Measurements from ENCODE around the gene DGKG. TPM values are rescaled to one million over a fixed set of nuclear protein-coding genes. Genes with fewer than 3 reads are reported as not detected.

The DGKG gene
- total RNA-seq, 4 donors from 2014 or later: 1.2 to 13.7 (median 2.1) TPM

DNA sequence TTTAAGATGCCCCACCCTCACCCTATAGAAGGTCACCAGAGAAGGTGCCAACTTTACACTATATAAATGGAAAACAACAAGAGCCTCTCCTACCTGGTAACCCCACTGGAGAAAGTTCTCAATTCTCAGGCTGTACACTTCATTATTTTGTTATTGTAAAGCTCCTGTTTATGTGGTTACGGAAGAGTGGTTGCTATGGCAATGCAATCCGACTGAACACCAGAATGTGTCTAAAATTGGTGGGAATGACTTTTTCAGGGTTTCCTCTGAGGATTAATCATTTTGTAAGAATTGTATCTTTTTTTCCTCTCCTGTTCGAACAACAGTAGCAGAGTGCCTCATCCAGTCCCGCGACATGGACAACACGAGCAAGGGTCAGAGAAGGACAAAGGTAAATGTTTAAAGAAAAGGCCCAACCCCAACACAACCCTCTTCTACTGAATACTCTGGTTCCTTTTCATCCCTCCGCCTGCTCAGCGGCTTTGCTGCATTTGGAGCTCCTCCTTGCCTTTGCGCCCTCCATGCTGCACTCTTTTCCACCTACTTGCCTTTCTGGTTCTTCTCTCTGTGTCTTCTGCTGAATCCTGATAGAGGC is 45.3 kb downstream of the DGKG start:
- TF ChIP-seq, protein P1, sequence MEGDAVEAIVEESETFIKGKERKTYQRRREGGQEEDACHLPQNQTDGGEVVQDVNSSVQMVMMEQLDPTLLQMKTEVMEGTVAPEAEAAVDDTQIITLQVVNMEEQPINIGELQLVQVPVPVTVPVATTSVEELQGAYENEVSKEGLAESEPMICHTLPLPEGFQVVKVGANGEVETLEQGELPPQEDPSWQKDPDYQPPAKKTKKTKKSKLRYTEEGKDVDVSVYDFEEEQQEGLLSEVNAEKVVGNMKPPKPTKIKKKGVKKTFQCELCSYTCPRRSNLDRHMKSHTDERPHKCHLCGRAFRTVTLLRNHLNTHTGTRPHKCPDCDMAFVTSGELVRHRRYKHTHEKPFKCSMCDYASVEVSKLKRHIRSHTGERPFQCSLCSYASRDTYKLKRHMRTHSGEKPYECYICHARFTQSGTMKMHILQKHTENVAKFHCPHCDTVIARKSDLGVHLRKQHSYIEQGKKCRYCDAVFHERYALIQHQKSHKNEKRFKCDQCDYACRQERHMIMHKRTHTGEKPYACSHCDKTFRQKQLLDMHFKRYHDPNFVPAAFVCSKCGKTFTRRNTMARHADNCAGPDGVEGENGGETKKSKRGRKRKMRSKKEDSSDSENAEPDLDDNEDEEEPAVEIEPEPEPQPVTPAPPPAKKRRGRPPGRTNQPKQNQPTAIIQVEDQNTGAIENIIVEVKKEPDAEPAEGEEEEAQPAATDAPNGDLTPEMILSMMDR (IDR thresholded peaks at IDR 0.05): no peak
- no peak for TF ChIP-seq POLR2A (IDR thresholded peaks at IDR 0.05)
- H3K36me3 ChIP-seq: no peaks in the 10 kb centered on the region
- H3K27ac ChIP-seq: no peak overlapping the region
- no peaks in the 10 kb centered on the region for H3K4me1 ChIP-seq
- no peak for DNase-seq
- H3K27me3 ChIP-seq: peaks cover 0 to under 1% (median 0%) of the 10 kb centered on the region in 4 donors
- intact Hi-C loops (cut with DNase I): no loop called here
- WGBS, 2 donors: 64 to 74% methylated on average over 9 of the region's 9 CpGs
- H3K4me3 ChIP-seq: no peak overlapping the region
- no peaks in the 10 kb centered on the region for H3K9me3 ChIP-seq

DNA sequence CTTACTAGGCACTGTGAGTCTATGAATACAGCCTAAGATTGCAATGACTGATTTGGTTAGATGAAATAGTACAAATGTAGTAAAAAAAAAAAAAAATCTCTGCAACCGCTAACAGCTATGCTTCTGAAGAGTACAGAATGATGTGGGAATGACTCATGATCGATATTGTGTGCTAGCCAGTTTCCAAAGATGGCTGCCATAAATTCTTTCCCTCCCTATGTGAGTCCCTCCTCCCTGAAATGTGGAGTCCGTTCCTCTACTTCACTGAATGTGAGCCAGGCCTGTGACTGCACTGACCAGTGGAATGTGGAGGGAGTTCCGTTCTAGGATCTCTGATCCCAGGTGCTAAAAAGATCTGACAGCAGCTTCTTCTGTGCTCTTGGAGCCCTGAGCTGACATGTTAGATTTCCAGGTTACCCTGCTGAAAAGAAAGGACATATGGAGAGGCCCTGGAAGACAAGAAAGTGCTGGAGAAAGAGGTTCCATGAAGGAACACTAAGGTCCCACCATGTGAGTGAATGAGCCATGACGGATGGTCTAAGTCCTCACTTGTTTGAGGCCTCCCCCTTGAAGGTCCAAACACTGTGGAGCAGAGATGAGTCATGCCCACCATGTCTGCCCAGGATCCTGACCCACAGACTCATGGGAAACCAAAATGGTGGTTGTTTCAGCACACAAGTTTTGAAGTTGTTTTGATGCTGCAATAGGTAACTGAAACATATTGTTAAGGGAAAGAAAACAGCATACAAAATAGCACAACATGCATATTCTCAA is 46.3 kb downstream of the DGKG start:
- TF ChIP-seq POLR2A (IDR thresholded peaks at IDR 0.05): no peak
- TF ChIP-seq, protein P1 (IDR thresholded peaks at IDR 0.05): no peak
- 71 to 80% methylated on average over 5 of the region's 5 CpGs for WGBS, 2 donors

DNA sequence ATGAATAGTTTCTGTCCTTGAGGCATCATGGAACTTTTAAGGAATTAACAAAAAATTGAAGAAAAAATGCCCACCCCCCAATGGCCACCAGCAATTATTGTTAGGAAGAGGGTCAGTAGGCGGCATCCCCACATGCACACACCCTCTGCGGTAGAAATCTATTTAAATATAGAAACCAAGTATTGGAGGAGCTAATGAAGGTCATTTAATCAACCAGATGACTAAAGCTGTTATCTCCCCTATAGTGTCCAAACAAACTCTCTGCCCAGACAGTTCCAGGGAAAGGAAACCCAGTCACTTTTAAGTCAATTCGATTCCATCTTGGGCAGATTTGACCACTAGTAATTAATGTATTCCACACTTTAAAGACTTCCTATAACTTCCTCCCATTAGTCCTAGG is 47.1 kb downstream of the DGKG start:
- H3K36me3 ChIP-seq: no peaks in the 10 kb centered on the region
- no peak for DNase-seq
- no peaks in the 10 kb centered on the region for H3K9me3 ChIP-seq
- intact Hi-C loops (cut with DNase I): no loop called here
- H3K4me3 ChIP-seq: no peak overlapping the region
- no peaks in the 10 kb centered on the region for H3K27me3 ChIP-seq
- no peaks in the 10 kb centered on the region for H3K4me1 ChIP-seq
- no peak overlapping the region for H3K27ac ChIP-seq
- no peak for TF ChIP-seq POLR2A (IDR thresholded peaks at IDR 0.05)
- TF ChIP-seq, protein P1 (IDR thresholded peaks at IDR 0.05): no peak
- 78 to 80% methylated on average over 3 of the region's 3 CpGs for WGBS, 2 donors

More for the DNA sequence above, 46.3 kb downstream of the DGKG start:
- Histone ChIP-seq H3K27ac (no peak overlapping the region), H3K4me1 (no peaks in the 10 kb centered on the region), H3K27me3 (no peaks in the 10 kb centered on the region), H3K36me3 (no peaks in the 10 kb centered on the region), H3K4me3 (no peak overlapping the region), H3K9me3 (no peaks in the 10 kb centered on the region)
- no peak for DNase-seq
- intact Hi-C loops (cut with DNase I): no loop called here

DNA sequence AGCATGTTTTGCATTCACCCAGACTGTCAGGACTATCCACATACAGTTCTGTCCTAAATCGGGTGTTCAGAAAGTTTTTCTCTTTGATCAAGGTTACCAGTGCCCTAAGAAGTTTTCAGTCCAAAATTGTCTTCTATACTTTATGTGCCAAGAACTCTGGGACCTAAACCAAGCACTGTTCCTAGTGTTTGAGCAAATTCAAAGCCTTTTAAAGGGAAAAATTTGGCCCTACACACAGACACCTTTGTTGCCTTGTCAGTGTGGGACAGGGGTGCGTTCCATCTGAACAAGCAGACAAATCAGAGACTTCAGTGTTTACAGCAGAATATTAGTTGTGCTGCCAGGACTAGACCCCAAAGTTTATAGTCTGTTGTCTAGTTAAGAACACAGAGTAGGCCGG is 50.6 kb downstream of the DGKG start:
- Histone ChIP-seq H3K4me1 (no peaks in the 10 kb centered on the region), H3K27ac (no peak overlapping the region), H3K4me3 (no peak overlapping the region), H3K27me3 (no peaks in the 10 kb centered on the region), H3K9me3 (no peaks in the 10 kb centered on the region), H3K36me3 (no peaks in the 10 kb centered on the region)
- TF ChIP-seq POLR2A (IDR thresholded peaks at IDR 0.05): no peak
- TF ChIP-seq, protein P1 (IDR thresholded peaks at IDR 0.05): no peak
- no peak for DNase-seq
- intact Hi-C loops (cut with DNase I): no loop called here
- WGBS, 2 donors: 88 to 92% methylated on average over 2 to 3 of the region's 3 CpGs

DNA sequence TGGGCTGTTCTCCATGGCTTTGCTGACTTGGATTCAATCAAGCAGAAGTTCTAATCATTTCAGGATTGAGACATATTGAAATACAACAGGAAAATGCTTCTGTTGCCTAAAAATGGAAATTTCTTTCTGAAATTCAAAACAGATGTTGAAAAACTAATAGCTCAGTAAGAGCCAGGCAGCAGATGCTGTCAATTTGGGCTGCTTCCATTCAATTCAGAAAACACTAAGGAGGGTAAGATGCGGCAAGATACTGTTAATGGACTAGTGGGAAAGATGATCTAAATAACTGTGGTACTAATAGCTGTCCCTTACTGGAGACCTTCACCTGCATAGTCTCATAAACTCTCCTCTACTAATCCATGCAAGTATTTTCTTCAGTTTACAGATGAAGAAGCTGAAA is 53.5 kb downstream of the DGKG start:
- no peaks in the 10 kb centered on the region for H3K9me3 ChIP-seq
- H3K4me3 ChIP-seq: no peak overlapping the region
- intact Hi-C loops (cut with DNase I): no loop called here
- no peak for DNase-seq
- no peaks in the 10 kb centered on the region for H3K4me1 ChIP-seq
- H3K27me3 ChIP-seq: peaks cover 0 to 14% (median 0%) of the 10 kb centered on the region in 4 donors
- peaks cover 0 to 5% (median 0%) of the 10 kb centered on the region in 3 donors for H3K36me3 ChIP-seq
- no peak overlapping the region for H3K27ac ChIP-seq
- no peak for TF ChIP-seq POLR2A (IDR thresholded peaks at IDR 0.05)
- TF ChIP-seq, protein P1 (IDR thresholded peaks at IDR 0.05): no peak
- WGBS, 2 donors: 86 to 88% methylated on average over 1 of the region's 1 CpG
